Measurements from ENCODE around the gene SPOCD1.

GRCh38 chr1:31748365-31748764 is 67.5 kb downstream of the SPOCD1 start:
- TF ChIP-seq POLR2A (IDR thresholded peaks at IDR 0.05) (no peak), POLR2AphosphoS5 (IDR thresholded peaks at IDR 0.05) (no peak), CTCF (IDR thresholded peaks at IDR 0.05) (no peak), EP300 (IDR thresholded peaks at IDR 0.05; ENCODE audit: low read depth) (no peak)

Data from transverse colon (tissue), 4 donors.